Lung (tissue), 12 donors: ENCODE results near the gene CCDC149. TPM values are rescaled to one million over a fixed set of nuclear protein-coding genes. Genes with fewer than 3 reads are reported as not detected.

Experiments
- ATAC-seq: fragments of 200-7000 bp; cut with Tn5 transposase; one replicate; pipeline ENCODE4 v1.9.1; 2020; ENCODE audit warnings: moderate number of reproducible peaks; ENCODE audit not compliant: insufficient read depth, low FRiP score
- DNase-seq, 3 donors: peaks; one replicate each; pipeline ENCODE4 v3.0.0-alpha.2; 2013 to 2017
- H3K27ac ChIP-seq, 2 donors: one replicate each; pipeline ENCODE4 v1.5.1; 2013; ENCODE audit warnings: mild to moderate bottlenecking in 2 of 2, moderate library complexity in 2 of 2, control low read depth in 1 of 2, inconsistent platforms in 1 of 2, low read depth in 1 of 2, low read length in 1 of 2
- H3K27me3 ChIP-seq, 3 donors: one replicate each; pipeline ENCODE4 v1.5.1; 2013; ENCODE audit warnings: low read length in 2 of 3; ENCODE audit not compliant: control insufficient read depth in 3 of 3, insufficient read depth in 3 of 3
- H3K36me3 ChIP-seq, 4 donors: one replicate each; pipeline ENCODE4 v1.5.1; 2013; ENCODE audit warnings: low read length in 4 of 4, mild to moderate bottlenecking in 1 of 4, moderate library complexity in 1 of 4; ENCODE audit not compliant: control insufficient read depth in 4 of 4, insufficient read depth in 4 of 4
- H3K4me1 ChIP-seq, 5 donors: one replicate each; pipeline ENCODE4 v1.5.1; 2013; ENCODE audit warnings: low read length in 5 of 5, mild to moderate bottlenecking in 2 of 5, moderate library complexity in 1 of 5; ENCODE audit not compliant: control insufficient read depth in 5 of 5, insufficient read depth in 5 of 5
- H3K4me3 ChIP-seq: one replicate; pipeline ENCODE4 v1.5.1; 2013; ENCODE audit warnings: mild to moderate bottlenecking, control low read depth, moderate library complexity
- H3K9ac ChIP-seq, 2 donors: one replicate each; pipeline ENCODE4 v1.5.1; 2013; ENCODE audit warnings: low read length in 2 of 2, control low read depth in 1 of 2; ENCODE audit not compliant: insufficient read depth in 1 of 2
- H3K9me3 ChIP-seq, 4 donors: one replicate each; pipeline ENCODE4 v1.5.1; 2013; ENCODE audit warnings: low read length in 3 of 4, mild to moderate bottlenecking in 1 of 4, moderate library complexity in 1 of 4; ENCODE audit not compliant: control insufficient read depth in 4 of 4, insufficient read depth in 3 of 4
- CTCF ChIP-seq: IDR thresholded peaks from 2 replicates; pipeline ENCODE4 v1.5.1; 2012; ENCODE audit warnings: mild to moderate bottlenecking; ENCODE audit errors: control extremely low read depth, extremely low read depth
- WGBS, 2 donors: extraction: QIAGEN DNeasy Blood & Tissue Kit; methylation state at CpG; one replicate each; pipeline ENCODE4 v1.1.7; 2013; 5-methylcytosine and 5-hydroxymethylcytosine counted together
- polyA plus RNA-seq, 2 donors: library from polyadenylated mRNA; stranded (reverse); fragments of 200-250 nt; gene quantifications; one replicate each; pipeline ENCODE4 v1.2.1, GENCODE V29; 2013
- total RNA-seq, 2 donors: library from RNA; depleted of rRNA in 1 of 2; stranded (reverse); fragments of >200 nt in 1 of 2; gene quantifications; one replicate each; pipeline ENCODE4 v1.2.1, GENCODE V29; 2014 to 2021
- donor health status: control.
- donor health status: control.
- donor health status: Bipolar disorder and iron deficiency.
- donor health status: healthy.
- donor health status: DM: yes; HTN: yes; CAD: no.

Gene CCDC149
- total and polyA plus RNA-seq, 4 donors = 8.6 to 21.4 (median 17.1) TPM

GRCh38 chr4:24768006-24768405 is 144.8 kb downstream of the CCDC149 start:
- no peaks in the 10 kb centered on the region for H3K27me3 ChIP-seq
- ATAC-seq = no peak
- peaks cover 0 to 4% (median 2%) of the 10 kb centered on the region in 5 donors for H3K4me1 ChIP-seq
- no peak overlapping the region for H3K4me3 ChIP-seq
- DNase-seq = no peak
- H3K9ac ChIP-seq = no peak overlapping the region
- H3K36me3 ChIP-seq = no peaks in the 10 kb centered on the region
- no peak overlapping the region for H3K27ac ChIP-seq
- peaks cover 0 to 1% (median 0%) of the 10 kb centered on the region in 4 donors for H3K9me3 ChIP-seq
- TF ChIP-seq CTCF = no peak
- 87 to 89% methylated on average over 5 of the region's 5 CpGs for WGBS, 2 donors

GRCh38 chr4:24765376-24765988 is 147.4 kb downstream of the CCDC149 start:
- WGBS, 2 donors = 92 to 93% methylated on average over 4 of the region's 4 CpGs
- H3K4me1 ChIP-seq = peaks cover 0 to 4% (median 0%) of the 10 kb centered on the region in 5 donors
- H3K4me3 ChIP-seq = no peak overlapping the region
- peaks cover 0 to 1% (median 0%) of the 10 kb centered on the region in 4 donors for H3K9me3 ChIP-seq
- no peak for ATAC-seq
- DNase-seq = no peak
- no peak overlapping the region for H3K27ac ChIP-seq
- no peaks in the 10 kb centered on the region for H3K27me3 ChIP-seq
- H3K9ac ChIP-seq = no peak overlapping the region
- no peak for TF ChIP-seq CTCF
- H3K36me3 ChIP-seq = no peaks in the 10 kb centered on the region

- ATAC-seq (no peak), DNase-seq (no peak)
- no peak overlapping the region for H3K9ac ChIP-seq
- H3K4me1 ChIP-seq = peaks cover 0 to 4% (median 0%) of the 10 kb centered on the region in 5 donors
- no peak for TF ChIP-seq CTCF
- no peak overlapping the region for H3K27ac ChIP-seq
- H3K27me3 ChIP-seq = no peaks in the 10 kb centered on the region
- WGBS, 2 donors = 71 to 73% methylated on average over 3 of the region's 3 CpGs
- peaks cover 0 to 1% (median 0%) of the 10 kb centered on the region in 4 donors for H3K9me3 ChIP-seq
- H3K36me3 ChIP-seq = no peaks in the 10 kb centered on the region
- H3K4me3 ChIP-seq = no peak overlapping the region
Measured at GRCh38 chr4:24764345-24764744, 148.5 kb downstream of the CCDC149 start.
